Measurements from ENCODE around the gene INSIG2. TPM values are rescaled to one million over a fixed set of nuclear protein-coding genes. Genes with fewer than 3 reads are reported as not detected.

The INSIG2 gene
- total RNA-seq, 1 donor from 2014 or later = 32.2 TPM

GRCh38 chr2:118077636-118078247 is 10.5 kb upstream of the INSIG2 start:
- Histone ChIP-seq H3F3A (ENCODE audit: low read depth) (no peaks in the 10 kb centered on the region), H3K4me1 (no peaks in the 10 kb centered on the region), H3K27ac (no peak overlapping the region), H4K20me1 (ENCODE audit: low read depth) (no peaks in the 10 kb centered on the region), H3K27me3 (no peaks in the 10 kb centered on the region), H3K9me3 (ENCODE audit: low read depth) (no peaks in the 10 kb centered on the region), H2AFZ (replicated peaks) (no peak overlapping the region), H3K79me2 (ENCODE audit: low read depth) (no peaks in the 10 kb centered on the region), H3K9ac (no peak overlapping the region), H3K4me3 (no peak overlapping the region), H3K36me3 (no peaks in the 10 kb centered on the region), H3K4me2 (no peak overlapping the region)
- Mint-ChIP-seq H3K36me3 (no peaks in the 10 kb centered on the region), H3K27me3 (ENCODE audit: insufficient read depth, low read depth) (peaks cover 4% of the 10 kb centered on the region), H3K9me3 (no peaks in the 10 kb centered on the region), H3K27ac (no peak overlapping the region), H3K4me3 (no peak overlapping the region), H3K4me1 (no peaks in the 10 kb centered on the region)
- DNase-seq (ENCODE audit: low spot score) = no peak
- no peak for TF ChIP-seq EZH2phosphoT487 (IDR thresholded peaks at IDR 0.05)
- no peak for TF ChIP-seq EZH2 (IDR thresholded peaks at IDR 0.05)
- TF ChIP-seq, protein P1, sequence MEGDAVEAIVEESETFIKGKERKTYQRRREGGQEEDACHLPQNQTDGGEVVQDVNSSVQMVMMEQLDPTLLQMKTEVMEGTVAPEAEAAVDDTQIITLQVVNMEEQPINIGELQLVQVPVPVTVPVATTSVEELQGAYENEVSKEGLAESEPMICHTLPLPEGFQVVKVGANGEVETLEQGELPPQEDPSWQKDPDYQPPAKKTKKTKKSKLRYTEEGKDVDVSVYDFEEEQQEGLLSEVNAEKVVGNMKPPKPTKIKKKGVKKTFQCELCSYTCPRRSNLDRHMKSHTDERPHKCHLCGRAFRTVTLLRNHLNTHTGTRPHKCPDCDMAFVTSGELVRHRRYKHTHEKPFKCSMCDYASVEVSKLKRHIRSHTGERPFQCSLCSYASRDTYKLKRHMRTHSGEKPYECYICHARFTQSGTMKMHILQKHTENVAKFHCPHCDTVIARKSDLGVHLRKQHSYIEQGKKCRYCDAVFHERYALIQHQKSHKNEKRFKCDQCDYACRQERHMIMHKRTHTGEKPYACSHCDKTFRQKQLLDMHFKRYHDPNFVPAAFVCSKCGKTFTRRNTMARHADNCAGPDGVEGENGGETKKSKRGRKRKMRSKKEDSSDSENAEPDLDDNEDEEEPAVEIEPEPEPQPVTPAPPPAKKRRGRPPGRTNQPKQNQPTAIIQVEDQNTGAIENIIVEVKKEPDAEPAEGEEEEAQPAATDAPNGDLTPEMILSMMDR (IDR thresholded peaks at IDR 0.05) = no peak

DNA sequence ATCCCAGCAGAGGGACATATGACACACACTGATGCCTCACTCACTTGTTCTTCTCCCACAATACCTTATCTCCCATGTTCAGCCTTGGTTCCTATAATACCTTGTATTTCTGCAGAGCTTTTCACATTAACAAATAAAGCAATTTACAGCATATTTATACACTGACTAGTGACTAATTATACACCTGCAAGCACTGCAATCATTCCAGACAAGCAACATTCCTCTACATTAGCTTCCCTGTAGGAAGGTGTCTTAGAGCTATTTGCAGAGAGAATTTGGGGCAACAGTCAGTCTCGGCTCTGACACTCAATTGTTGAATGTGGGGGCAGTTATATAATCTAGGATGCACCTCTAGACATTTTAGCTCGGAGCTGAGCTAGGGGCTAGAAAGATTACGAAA is 9.5 kb upstream of the INSIG2 start:
- DNase-seq (ENCODE audit: low spot score) = no peak
- Histone ChIP-seq H3K9me3 (ENCODE audit: low read depth) (no peaks in the 10 kb centered on the region), H3F3A (ENCODE audit: low read depth) (no peaks in the 10 kb centered on the region), H3K4me1 (no peaks in the 10 kb centered on the region), H4K20me1 (ENCODE audit: low read depth) (no peaks in the 10 kb centered on the region), H3K4me3 (no peak overlapping the region), H3K79me2 (ENCODE audit: low read depth) (no peaks in the 10 kb centered on the region), H3K27ac (no peak overlapping the region), H3K4me2 (no peak overlapping the region), H3K27me3 (no peaks in the 10 kb centered on the region), H2AFZ (replicated peaks) (no peak overlapping the region), H3K36me3 (no peaks in the 10 kb centered on the region), H3K9ac (no peak overlapping the region)
- TF ChIP-seq EZH2phosphoT487 (IDR thresholded peaks at IDR 0.05) (no peak), EZH2 (IDR thresholded peaks at IDR 0.05) (no peak)
- TF ChIP-seq, protein P1 (IDR thresholded peaks at IDR 0.05) = no peak
- Mint-ChIP-seq H3K4me1 (no peaks in the 10 kb centered on the region), H3K27me3 (ENCODE audit: insufficient read depth, low read depth) (peaks cover 4% of the 10 kb centered on the region), H3K4me3 (no peak overlapping the region), H3K36me3 (no peaks in the 10 kb centered on the region), H3K27ac (no peak overlapping the region), H3K9me3 (no peaks in the 10 kb centered on the region)

- DNase-seq (ENCODE audit: low spot score) = no peak
- Mint-ChIP-seq H3K27ac (no peak overlapping the region), H3K4me3 (no peak overlapping the region), H3K27me3 (ENCODE audit: insufficient read depth, low read depth) (peaks cover 3% of the 10 kb centered on the region), H3K9me3 (no peaks in the 10 kb centered on the region), H3K4me1 (peaks cover 3% of the 10 kb centered on the region), H3K36me3 (no peaks in the 10 kb centered on the region)
- Histone ChIP-seq H3K9me3 (ENCODE audit: low read depth) (no peaks in the 10 kb centered on the region), H4K20me1 (ENCODE audit: low read depth) (no peaks in the 10 kb centered on the region), H3K4me2 (no peak overlapping the region), H3K79me2 (ENCODE audit: low read depth) (peaks cover 12% of the 10 kb centered on the region), H3K36me3 (no peaks in the 10 kb centered on the region), H2AFZ (replicated peaks) (no peak overlapping the region), H3K4me3 (no peak overlapping the region), H3K4me1 (peaks cover under 1% of the 10 kb centered on the region), H3K27ac (no peak overlapping the region), H3K9ac (no peak overlapping the region), H3F3A (ENCODE audit: low read depth) (no peaks in the 10 kb centered on the region), H3K27me3 (no peaks in the 10 kb centered on the region)
- TF ChIP-seq EZH2 (IDR thresholded peaks at IDR 0.05) = no peak
- no peak for TF ChIP-seq EZH2phosphoT487 (IDR thresholded peaks at IDR 0.05)
- TF ChIP-seq, protein P1 (IDR thresholded peaks at IDR 0.05) = no peak
Observed at GRCh38 chr2:118084491-118085089, 3.7 kb upstream of the INSIG2 start.

Data from neural progenitor cell (in vitro differentiated cells).